Glomerular visceral epithelial cell (primary cell): ENCODE measurements around the gene CDC42BPB.

Experiments
- DNase-seq: peaks from one replicate; pipeline ENCODE4 v3.0.0-alpha.2; 2016; ENCODE audit errors: extremely low spot score

The CDC42BPB gene, protein sequence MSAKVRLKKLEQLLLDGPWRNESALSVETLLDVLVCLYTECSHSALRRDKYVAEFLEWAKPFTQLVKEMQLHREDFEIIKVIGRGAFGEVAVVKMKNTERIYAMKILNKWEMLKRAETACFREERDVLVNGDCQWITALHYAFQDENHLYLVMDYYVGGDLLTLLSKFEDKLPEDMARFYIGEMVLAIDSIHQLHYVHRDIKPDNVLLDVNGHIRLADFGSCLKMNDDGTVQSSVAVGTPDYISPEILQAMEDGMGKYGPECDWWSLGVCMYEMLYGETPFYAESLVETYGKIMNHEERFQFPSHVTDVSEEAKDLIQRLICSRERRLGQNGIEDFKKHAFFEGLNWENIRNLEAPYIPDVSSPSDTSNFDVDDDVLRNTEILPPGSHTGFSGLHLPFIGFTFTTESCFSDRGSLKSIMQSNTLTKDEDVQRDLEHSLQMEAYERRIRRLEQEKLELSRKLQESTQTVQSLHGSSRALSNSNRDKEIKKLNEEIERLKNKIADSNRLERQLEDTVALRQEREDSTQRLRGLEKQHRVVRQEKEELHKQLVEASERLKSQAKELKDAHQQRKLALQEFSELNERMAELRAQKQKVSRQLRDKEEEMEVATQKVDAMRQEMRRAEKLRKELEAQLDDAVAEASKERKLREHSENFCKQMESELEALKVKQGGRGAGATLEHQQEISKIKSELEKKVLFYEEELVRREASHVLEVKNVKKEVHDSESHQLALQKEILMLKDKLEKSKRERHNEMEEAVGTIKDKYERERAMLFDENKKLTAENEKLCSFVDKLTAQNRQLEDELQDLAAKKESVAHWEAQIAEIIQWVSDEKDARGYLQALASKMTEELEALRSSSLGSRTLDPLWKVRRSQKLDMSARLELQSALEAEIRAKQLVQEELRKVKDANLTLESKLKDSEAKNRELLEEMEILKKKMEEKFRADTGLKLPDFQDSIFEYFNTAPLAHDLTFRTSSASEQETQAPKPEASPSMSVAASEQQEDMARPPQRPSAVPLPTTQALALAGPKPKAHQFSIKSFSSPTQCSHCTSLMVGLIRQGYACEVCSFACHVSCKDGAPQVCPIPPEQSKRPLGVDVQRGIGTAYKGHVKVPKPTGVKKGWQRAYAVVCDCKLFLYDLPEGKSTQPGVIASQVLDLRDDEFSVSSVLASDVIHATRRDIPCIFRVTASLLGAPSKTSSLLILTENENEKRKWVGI (N-terminal part only)

DNA sequence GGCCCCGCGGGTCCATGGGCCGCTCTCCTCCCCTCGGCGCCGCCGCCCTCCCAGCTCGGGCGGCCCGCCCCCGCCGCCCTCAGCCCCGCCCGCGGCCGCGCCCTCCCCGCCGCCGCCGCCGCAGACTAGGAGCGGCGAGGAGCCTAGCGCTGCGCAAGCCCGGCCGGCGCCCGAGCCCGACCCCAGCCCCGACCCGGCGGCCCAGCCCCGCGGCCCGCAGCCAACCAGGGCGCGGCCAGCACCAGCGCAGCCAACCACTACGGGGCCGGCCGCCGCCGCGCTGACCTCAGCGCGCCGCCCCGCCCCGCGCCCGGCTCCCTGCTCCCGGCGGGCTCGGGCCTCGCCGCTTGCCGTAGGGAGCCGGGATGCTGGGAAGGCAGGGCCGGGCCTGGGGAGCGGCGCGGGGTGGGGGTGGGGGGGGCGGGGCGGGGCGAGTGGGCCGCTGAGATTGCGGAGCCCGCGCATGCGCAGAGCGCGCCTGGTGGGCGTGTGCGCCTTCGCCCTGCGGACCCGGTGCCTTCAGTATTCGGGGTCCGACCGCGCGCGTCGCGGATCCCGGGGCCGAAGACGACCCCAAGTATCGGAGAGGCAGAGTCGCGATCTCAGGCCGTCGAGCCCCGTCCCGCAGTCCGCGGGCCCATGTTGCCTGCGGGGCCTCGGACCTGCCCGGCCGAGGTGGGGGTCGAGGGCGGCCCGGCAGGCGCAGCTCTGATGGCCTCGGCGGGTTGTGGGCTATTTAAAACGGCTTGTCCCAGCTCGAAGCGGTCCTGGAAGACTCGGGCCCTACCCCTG is at the start of gene CDC42BPB:
Gene CDC42BPB, minus strand, starts transcription at position 178 of the 792 bp plus-strand sequence. CDS start 376 bp downstream, outside the sequence.
- DNase-seq: peak; percentile 97

- no peak for DNase-seq
Observed at GRCh38 chr14:103105580-103106150, 48.3 kb upstream of the CDC42BPB start.

- DNase-seq: peak; percentile 65
Observed at GRCh38 chr14:103104654-103105452, 47.5 kb upstream of the CDC42BPB start.

- no peak for DNase-seq
Observed at GRCh38 chr14:103104389-103104653, 47.0 kb upstream of the CDC42BPB start.

DNA sequence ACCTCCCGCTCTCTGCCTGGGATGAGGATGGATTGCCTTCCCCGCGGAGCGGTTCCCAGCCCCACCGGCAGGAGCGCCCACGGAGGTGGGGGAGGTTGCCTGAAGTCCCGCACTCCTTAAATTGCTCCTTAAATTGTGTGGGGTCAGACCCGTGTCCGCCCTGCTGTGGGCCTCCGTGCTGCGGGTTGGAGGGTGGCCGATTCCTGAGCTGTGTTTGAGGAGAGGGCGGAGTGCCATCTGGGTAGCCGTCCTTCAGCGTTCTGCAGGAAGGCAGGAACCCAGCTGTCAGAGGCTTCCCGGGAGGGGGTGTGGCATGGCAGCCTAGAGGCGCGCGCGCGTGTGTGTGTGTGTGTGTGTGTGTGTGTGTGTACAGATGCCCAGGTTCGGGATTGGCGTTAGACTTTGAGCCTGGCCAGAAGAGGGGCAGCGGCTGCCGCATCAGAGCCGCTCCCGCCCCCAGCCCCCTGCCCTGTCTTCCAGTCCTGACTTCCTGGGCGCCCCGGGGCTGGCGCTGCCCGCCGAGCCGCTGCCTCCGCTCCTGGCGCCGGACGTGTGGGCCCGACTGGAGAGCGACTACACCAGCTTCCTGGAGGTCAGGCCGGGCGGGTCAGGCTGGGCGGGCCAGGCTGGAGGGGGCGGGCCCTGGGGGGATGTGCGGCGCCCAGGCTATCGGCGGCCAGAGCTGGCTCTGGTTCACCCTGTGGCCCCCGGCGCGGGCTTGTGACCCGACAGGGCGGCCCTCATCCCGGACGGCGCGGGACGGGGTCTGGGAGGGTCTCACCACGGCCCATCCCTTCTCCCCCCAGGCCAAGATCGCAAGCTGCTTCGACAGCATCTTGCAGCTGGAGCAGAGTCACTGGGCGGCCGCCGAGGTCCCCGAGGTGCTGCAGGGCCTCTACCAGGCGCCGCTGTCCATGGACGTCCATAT is 46.4 kb upstream of the CDC42BPB start:
- DNase-seq: peak; percentile 81

- no peak for DNase-seq
Observed at GRCh38 chr14:103102689-103103260, 45.4 kb upstream of the CDC42BPB start.

DNA sequence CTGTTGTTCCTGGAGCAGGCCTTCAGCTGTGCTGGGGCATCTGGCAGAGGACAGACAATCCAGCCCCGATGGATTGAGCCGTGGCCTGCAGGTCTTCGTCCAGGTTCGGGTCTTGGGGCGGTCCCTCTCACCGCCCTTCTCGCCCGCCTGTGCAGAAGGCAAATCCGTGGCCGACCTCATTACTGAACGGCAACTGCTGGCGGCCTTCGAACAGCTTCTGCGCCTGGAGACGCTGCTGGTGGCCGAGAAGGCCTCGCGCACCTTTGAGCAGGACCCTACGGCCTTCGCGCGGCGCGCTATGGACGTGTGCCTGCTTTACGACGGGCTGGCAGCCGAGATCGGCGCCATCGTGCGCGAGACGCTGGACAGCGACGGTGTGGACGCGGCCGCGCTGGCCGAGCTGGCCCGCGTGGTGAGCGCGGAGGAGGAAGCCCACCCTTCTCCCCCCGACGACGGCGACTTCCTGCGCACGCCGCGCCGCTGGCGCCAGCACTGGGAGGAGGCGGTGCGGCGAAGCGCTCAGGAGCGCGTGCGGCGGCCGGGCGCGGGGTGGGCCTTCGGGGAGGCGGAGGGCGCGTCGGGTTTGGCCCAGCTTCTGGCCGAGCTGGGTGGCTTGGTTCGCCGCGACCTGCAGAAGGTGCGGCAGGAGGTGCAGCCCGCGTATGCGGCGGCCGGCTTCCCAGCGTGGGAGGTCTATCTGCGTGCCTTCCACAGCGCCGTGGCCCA is 44.8 kb upstream of the CDC42BPB start:
- DNase-seq: no peak

DNA sequence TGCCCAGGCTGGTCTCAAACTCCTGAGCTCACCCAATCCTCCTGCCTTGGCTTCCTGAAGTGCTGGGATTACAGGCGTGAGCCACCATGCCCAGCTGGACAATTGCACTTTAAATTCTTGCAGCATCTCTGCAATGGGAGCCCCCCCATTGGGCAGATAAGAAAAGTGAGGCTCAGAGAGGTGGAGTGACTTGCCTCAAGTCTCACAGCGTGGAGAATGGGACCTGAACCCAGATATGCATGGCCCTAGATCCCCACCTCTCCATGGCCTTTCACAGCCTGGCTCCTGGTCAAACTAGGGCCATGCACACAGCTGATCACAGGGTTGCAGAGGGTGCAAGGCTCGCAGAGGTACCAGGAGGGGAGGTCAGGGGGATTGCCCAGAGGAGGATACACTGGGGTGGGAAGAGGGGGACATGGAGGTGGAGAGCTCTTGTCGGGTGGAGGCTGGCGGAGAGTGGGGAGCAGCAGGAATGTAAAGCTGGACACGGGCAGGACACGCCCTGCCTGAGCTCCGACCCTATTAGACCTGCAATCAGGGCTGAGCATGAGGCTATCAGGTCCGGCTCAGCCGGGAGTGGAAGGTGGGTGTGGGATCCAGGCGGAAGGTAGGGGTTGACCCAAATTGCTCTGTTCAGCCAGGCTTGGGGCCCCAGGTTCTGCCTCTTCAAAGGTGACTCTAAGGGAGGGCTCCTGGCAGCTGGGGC is 44.1 kb upstream of the CDC42BPB start:
- DNase-seq: no peak

GRCh38 chr14:103100281-103101121 is 43.2 kb upstream of the CDC42BPB start:
- no peak for DNase-seq

GRCh38 chr14:103099733-103100280 is 42.5 kb upstream of the CDC42BPB start:
- DNase-seq: no peak

GRCh38 chr14:103099081-103099732 is 41.9 kb upstream of the CDC42BPB start:
- no peak for DNase-seq

DNA sequence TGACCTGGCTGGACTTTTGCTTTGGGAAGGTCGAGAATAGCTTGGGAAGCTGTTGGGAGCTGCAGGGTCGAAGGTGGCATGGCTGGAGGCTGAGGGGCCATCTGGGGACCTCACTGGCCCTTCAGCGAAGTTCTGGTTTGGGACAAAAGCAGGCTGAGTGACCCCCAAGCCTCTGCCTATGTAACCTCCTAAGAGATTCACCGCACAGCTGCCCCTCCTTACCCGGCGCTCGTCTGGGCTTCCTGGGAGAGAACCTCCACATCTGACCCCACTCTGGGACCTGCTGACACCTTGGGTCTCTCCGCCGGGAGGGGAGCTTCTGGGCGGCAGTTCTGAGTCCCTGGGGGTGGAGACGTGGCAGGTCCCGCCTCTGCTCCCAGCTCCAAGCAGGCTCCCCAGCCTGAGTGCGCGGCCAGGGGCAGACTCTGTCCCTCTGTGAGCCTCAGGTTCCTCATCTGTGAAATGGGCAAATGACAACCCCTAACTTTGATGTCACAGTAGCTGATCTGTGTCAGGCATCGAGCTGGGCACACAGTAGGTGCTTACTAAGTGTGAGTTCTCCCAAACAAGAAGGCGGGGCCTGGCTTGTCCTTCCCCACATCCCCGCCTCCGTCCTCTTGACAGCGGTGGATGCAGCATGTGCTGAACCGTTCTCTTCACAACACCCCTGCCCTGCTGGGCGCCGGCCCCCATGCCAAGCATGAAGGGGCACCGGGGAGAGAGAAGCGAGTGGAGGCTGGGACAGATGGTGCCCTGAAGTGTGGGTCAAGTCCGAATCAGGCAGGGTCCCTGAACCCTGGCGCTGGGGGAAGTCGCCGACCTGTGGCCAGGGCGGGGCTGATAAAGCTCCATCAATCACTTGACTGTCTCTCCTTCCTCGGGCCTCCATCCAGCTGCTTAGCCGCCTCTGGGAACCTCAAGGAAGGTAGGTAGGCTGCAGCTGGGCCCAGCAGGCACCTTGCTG is 40.9 kb upstream of the CDC42BPB start:
- no peak for DNase-seq

DNA sequence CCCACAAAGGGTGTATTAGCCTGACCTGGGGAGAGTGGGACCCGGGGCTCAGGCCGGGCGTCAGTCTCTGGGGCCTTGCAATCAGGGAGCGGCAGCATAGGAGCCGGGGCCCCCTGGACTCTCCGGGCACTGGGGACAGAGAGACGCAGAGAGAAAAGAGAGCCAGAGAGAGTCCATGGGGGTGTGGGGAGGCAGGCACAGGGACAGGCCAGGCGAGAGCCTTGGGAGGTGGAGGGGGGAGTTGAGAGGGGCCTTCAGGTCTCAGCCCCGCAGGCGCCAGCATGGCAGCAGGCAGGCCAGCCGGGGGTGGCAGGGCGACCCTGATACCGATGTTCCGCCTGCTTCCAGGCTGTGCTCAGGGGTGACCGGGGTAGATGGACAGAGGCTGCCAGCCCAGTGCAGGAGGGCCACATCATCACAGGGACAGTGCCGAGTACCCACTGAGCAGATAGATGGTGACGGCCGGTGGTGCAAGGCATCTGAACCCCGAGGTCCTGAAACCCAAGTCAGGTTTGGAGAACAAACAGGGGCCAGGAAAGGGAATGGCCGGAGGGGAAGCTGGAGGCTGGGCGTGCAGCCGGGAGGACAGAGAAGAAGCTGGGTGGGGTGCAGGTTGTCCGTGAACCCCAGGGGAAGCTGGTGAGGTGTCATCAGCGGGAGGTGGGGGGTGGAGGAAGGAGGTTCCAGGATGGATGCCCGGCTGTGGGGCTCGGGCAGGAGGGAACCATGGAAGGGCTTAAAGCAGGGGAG is 40.1 kb upstream of the CDC42BPB start:
- DNase-seq: no peak

DNA sequence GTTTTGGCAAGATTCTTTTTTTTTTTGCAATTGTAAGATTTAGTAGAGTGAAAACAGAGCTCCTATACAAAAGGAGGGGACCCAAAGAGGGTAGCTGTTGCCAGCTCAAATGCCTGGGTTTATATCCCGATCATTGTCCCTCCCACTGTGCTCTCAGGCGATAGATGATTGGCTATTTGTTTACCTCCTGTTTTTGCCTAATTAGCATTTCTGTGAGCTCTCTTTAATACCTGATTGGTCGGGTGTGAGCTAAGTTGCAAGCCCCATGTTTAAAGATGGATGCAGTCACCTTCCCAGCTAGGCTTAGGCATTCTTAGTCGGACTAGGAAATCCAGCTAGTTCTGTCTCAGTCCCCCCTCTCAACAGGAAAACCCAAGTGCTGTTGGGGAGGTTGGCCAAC is 39.0 kb upstream of the CDC42BPB start:
- no peak for DNase-seq
